B cell (primary cell): ENCODE measurements around the gene ZPBP2. TPM values are rescaled to one million over a fixed set of nuclear protein-coding genes. Genes with fewer than 3 reads are reported as not detected.

Experiments used
- ATAC-seq: fragments of 200-7000 bp; cut with Tn5 transposase; one replicate; pipeline ENCODE4 v1.10.0; 2021; ENCODE audit warnings: low read depth, mild to moderate bottlenecking, moderate number of reproducible peaks, moderate library complexity
- CTCF ChIA-PET: fragments of 350-600 bp; sonication (Branson Sonifier 250); formaldehyde crosslinking; loops from one replicate; lab custom pipeline; 2021; ENCODE audit warnings: antibody characterized with exemption, inconsistent platforms; lab: Charles Lee
- POLR2A ChIA-PET: fragments of 350-600 bp; sonication (Branson Sonifier 250); formaldehyde crosslinking; loops from one replicate; lab custom pipeline; 2021; ENCODE audit warnings: antibody characterized with exemption; lab: Charles Lee
- DNase-seq: peaks from one replicate; pipeline ENCODE4 v3.0.0; 2013
- H2AFZ ChIP-seq: 2 replicates; pipeline ENCODE4 v1.6.1; 2012; ENCODE audit warnings: mild to moderate bottlenecking, low read depth, low read length; ENCODE audit not compliant: insufficient read depth, poor library complexity, severe bottlenecking
- H3K27ac ChIP-seq, 2 donors: 1 replicate in 1 of 2; 2 replicates in 1 of 2; pipeline ENCODE4 v1.5.1; 2012 to 2013; ENCODE audit warnings: low read length in 2 of 2, mild to moderate bottlenecking in 2 of 2, moderate library complexity in 1 of 2
- H3K27me3 ChIP-seq, 4 experiments: fragments of 200-600 bp in 1 of 4; sonication (generic) in 1 of 4; replicated peaks in 1 of 4; 1 replicate in 2 of 4; 2 replicates in 2 of 4; pipeline versions ENCODE4 v1.6.1 to v1.7.0; 2013 to 2016; ENCODE audit warnings: low read length in 3 of 4, mild to moderate bottlenecking in 2 of 4, mixed read lengths in 1 of 4, moderate library complexity in 1 of 4; ENCODE audit not compliant: insufficient read depth in 4 of 4, control insufficient read depth in 3 of 4; ENCODE audit errors: control extremely low read depth in 1 of 4
- H3K36me3 ChIP-seq, 2 experiments: replicated peaks in 1 of 2; 1 replicate in 1 of 2; 2 replicates in 1 of 2; pipeline versions ENCODE4 v1.6.1 to v1.7.1; 2013; ENCODE audit warnings: low read length in 1 of 2; ENCODE audit not compliant: insufficient read depth in 2 of 2, control insufficient read depth in 1 of 2; ENCODE audit errors: control extremely low read depth in 1 of 2, extremely low read depth in 1 of 2
- H3K4me1 ChIP-seq, 2 donors: fragments of 200-600 bp in 1 of 2; sonication (generic) in 1 of 2; 1 replicate in 1 of 2; 2 replicates in 1 of 2; pipeline versions ENCODE4 v1.5.1 to v1.6.1; 2013 to 2017; ENCODE audit warnings: low read length in 2 of 2; ENCODE audit not compliant: control insufficient read depth in 2 of 2, insufficient read depth in 2 of 2
- H3K4me2 ChIP-seq: replicated peaks from 2 replicates; pipeline ENCODE3; 2012; ENCODE audit warnings: mild to moderate bottlenecking, low read depth, low read length; ENCODE audit not compliant: poor library complexity, severe bottlenecking
- H3K4me3 ChIP-seq, 5 experiments: fragments of 200-600 bp in 1 of 5; sonication (generic) in 1 of 5; 1 replicate in 3 of 5; 2 replicates in 2 of 5; pipeline versions ENCODE4 v1.5.1 to v1.7.0; 2011 to 2016; ENCODE audit warnings: low read length in 4 of 5, mild to moderate bottlenecking in 4 of 5, low read depth in 2 of 5, control low read depth in 1 of 5, moderate library complexity in 1 of 5; ENCODE audit not compliant: insufficient read depth in 1 of 5; ENCODE audit errors: control extremely low read depth in 1 of 5, extremely low read depth in 1 of 5
- H3K79me2 ChIP-seq: fragments of 200-600 bp; sonication (generic); one replicate; pipeline ENCODE4 v1.6.0; 2016; ENCODE audit warnings: low read length; ENCODE audit not compliant: control insufficient read depth, insufficient read depth
- H3K9ac ChIP-seq: fragments of 200-600 bp; sonication (generic); 2 replicates; pipeline ENCODE4 v1.6.1; 2017; ENCODE audit warnings: mild to moderate bottlenecking, low read length, moderate library complexity
- H3K9me3 ChIP-seq, 3 donors: one replicate each; pipeline versions ENCODE4 v1.6.1 to v1.7.1; 2013; ENCODE audit warnings: low read length in 2 of 3; ENCODE audit not compliant: control insufficient read depth in 2 of 3, insufficient read depth in 1 of 3; ENCODE audit errors: control extremely low read depth in 1 of 3
- H4K20me1 ChIP-seq: 2 replicates; pipeline ENCODE4 v1.6.0; 2012; ENCODE audit warnings: mild to moderate bottlenecking, low read length; ENCODE audit not compliant: insufficient read depth, control insufficient read depth, poor library complexity, severe bottlenecking
- H3K27ac Mint-ChIP-seq: one replicate; pipeline ENCODE4 v1.8.0; 2021; ENCODE audit warnings: mixed read lengths
- H3K27me3 Mint-ChIP-seq: one replicate; pipeline ENCODE4 v1.8.0; 2021; ENCODE audit warnings: mixed read lengths
- H3K4me1 Mint-ChIP-seq: one replicate; pipeline ENCODE4 v1.8.0; 2021; ENCODE audit warnings: mixed read lengths
- H3K4me3 Mint-ChIP-seq: one replicate; pipeline ENCODE4 v1.8.0; 2021; ENCODE audit warnings: mixed read lengths
- H3K9me3 Mint-ChIP-seq: one replicate; pipeline ENCODE4 v1.8.0; 2022; ENCODE audit warnings: mixed read lengths; ENCODE audit not compliant: insufficient read depth
- EZH2 ChIP-seq: IDR thresholded peaks from 2 replicates; pipeline ENCODE4 v1.6.1; 2012; ENCODE audit warnings: borderline replicate concordance, low read depth, mild to moderate bottlenecking, moderate library complexity, low read length; ENCODE audit not compliant: insufficient read depth, poor library complexity, severe bottlenecking
- WGBS: methylation state at CpG from one replicate; pipeline ENCODE4 v1.1.5; 2013; ENCODE audit warnings: missing lambda C conversion rate; ENCODE audit not compliant: insufficient coverage; 5-methylcytosine and 5-hydroxymethylcytosine counted together
- intact Hi-C: fragments of 100-400 bp; cut with micrococcal nuclease; formaldehyde crosslinking; loops from one replicate; pipeline ENCODE4 v1.10.0; 2022
- polyA plus RNA-seq: library from polyadenylated mRNA; depleted of rRNA; stranded (reverse); fragments of >200 nt; gene quantifications from 2 replicates; pipeline ENCODE4 v1.2.3, GENCODE V29; 2012
- total RNA-seq, 2 donors: library from RNA; stranded (reverse); fragments of 120-200 nt in 1 of 2; gene quantifications; 1 replicate in 1 of 2; 2 replicates in 1 of 2; pipeline versions ENCODE4 v1.2.3 to v1.2.4, GENCODE V29; 2013 to 2022
- TF ChIP-seq, protein P1 (sequence below): fragments of 200-600 bp; IDR thresholded peaks from one replicate; pipeline ENCODE4 v1.8.0; 2022; ENCODE audit warnings: antibody characterized with exemption, mild to moderate bottlenecking

ZPBP2 gene
- total and polyA plus RNA-seq, 2 donors (not counting 1 experiment from before 2014, with no cell fraction given): 1.6 to 1.7 TPM

DNA sequence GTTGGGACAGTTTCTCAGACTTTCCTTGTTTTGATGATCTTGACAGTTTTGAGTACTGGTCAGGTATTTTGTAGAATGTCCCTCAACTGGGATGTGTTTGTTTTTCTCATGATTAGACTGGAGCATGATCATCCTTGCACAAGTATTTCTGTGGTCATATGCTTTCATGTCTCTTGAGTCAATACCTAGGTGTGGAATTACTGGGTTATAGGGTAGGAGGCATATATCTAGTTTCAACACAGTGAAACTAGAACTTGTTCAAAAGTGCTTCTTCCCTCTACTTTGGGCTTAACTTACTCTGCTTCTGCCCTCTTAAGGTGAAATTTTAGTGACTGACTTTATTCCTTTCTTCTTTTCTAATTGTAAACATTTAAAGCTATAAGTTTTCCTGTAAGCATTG lies 34.0 kb upstream of the ZPBP2 start:
- DNase-seq: no peak
- H3K36me3 ChIP-seq: peaks cover 4 to 72% of the 10 kb centered on the region in 2 experiments
- peak overlapping the region; percentile 83 for H3K27ac Mint-ChIP-seq
- H3K4me1 Mint-ChIP-seq: peaks cover 40% of the 10 kb centered on the region
- TF ChIP-seq, protein P1, sequence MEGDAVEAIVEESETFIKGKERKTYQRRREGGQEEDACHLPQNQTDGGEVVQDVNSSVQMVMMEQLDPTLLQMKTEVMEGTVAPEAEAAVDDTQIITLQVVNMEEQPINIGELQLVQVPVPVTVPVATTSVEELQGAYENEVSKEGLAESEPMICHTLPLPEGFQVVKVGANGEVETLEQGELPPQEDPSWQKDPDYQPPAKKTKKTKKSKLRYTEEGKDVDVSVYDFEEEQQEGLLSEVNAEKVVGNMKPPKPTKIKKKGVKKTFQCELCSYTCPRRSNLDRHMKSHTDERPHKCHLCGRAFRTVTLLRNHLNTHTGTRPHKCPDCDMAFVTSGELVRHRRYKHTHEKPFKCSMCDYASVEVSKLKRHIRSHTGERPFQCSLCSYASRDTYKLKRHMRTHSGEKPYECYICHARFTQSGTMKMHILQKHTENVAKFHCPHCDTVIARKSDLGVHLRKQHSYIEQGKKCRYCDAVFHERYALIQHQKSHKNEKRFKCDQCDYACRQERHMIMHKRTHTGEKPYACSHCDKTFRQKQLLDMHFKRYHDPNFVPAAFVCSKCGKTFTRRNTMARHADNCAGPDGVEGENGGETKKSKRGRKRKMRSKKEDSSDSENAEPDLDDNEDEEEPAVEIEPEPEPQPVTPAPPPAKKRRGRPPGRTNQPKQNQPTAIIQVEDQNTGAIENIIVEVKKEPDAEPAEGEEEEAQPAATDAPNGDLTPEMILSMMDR: no peak
- TF ChIP-seq EZH2: no peak
- H4K20me1 ChIP-seq: peaks cover 58% of the 10 kb centered on the region
- intact Hi-C loops: no loop called here
- ChIA-PET POLR2A (no interaction called here), CTCF (interaction anchor here (1.0 to 2.0 kb wide), 7 partner anchors 9 to 211 kb away, joined by 3 to 5 read pairs (median 3); partner anchors contain the start of gene IKZF3)
- H3K4me3 Mint-ChIP-seq: peak overlapping the region; percentile 3
- no peak overlapping the region for H2AFZ ChIP-seq
- H3K4me2 ChIP-seq: no peak overlapping the region
- no peaks in the 10 kb centered on the region for H3K27me3 Mint-ChIP-seq
- no peak overlapping the region for H3K9ac ChIP-seq
- peaks cover 98% of the 10 kb centered on the region for H3K79me2 ChIP-seq
- no peak overlapping the region for H3K4me3 ChIP-seq
- peak overlapping the region; percentile 23 to 77 for H3K27ac ChIP-seq
- H3K27me3 ChIP-seq: no peaks in the 10 kb centered on the region
- H3K4me1 ChIP-seq: peaks cover 8 to 17% of the 10 kb centered on the region in 2 donors
- no peak for ATAC-seq
- H3K9me3 ChIP-seq: peaks cover 3 to 23% (median 6%) of the 10 kb centered on the region in 3 donors
- peaks cover 12% of the 10 kb centered on the region for H3K9me3 Mint-ChIP-seq

DNA sequence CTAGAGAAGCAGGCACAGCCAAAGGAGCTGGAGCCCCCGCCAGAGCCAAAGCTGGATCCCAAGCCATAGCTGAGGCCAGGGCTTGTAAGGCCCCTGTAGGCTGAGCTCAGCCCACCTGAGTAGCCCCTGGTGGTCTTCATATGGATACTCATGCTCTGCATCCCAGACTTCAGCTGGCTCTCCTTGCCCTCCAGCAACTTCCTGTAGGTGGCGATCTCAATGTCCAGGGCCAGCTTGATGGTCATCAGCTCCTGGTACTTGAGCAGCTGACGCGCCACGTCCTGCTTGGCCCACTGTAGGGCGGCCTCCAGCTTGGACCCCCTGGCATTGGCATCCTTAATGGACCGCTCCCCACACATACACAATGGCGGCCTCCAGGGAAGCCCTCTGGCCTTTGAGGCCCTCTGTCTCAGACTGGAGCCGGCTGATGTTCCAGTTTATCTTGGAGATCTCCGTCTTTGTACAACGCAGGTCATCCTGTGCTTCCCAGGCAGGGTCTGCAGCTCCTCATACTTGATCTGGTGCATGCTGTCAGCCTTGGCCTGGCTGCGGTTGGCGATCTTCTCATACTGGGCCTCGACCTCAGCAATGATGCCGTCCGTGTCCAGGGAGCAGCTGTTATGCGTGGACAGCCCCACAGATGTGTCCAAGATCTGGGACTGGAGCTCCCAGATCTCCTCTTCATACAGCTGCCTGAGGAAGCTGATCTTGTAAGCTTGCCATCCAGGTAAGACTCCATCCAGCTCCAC lies 32.8 kb upstream of the ZPBP2 start:
- Histone ChIP-seq H3K36me3 (peaks cover 4 to 75% of the 10 kb centered on the region in 2 experiments), H3K27ac (peak overlapping the region in 1 of 2 donors; percentile 77), H4K20me1 (peaks cover 68% of the 10 kb centered on the region), H3K27me3 (no peaks in the 10 kb centered on the region), H3K9ac (no peak overlapping the region), H3K4me1 (peaks cover 8 to 17% of the 10 kb centered on the region in 2 donors), H3K4me2 (no peak overlapping the region), H2AFZ (no peak overlapping the region), H3K9me3 (peaks cover 3 to 26% (median 6%) of the 10 kb centered on the region in 3 donors), H3K79me2 (peaks cover 98% of the 10 kb centered on the region), H3K4me3 (no peak overlapping the region)
- 98% methylated on average over 17 of the region's 17 CpGs for WGBS
- no peak overlapping the region for H3K4me3 Mint-ChIP-seq
- no peak for TF ChIP-seq EZH2
- TF ChIP-seq, protein P1: no peak
- H3K27me3 Mint-ChIP-seq: no peaks in the 10 kb centered on the region
- H3K27ac Mint-ChIP-seq: peak overlapping the region; percentile 33
- DNase-seq (no peak), ATAC-seq (no peak)
- intact Hi-C loops: no loop called here
- ChIA-PET POLR2A (interaction anchor here (0.5 to 1.1 kb wide), 3 partner anchors 10 to 38 kb away, joined by 3 to 6 read pairs (median 4); no protein-coding TSS in a partner anchor), CTCF (interaction anchor here (0.7 to 2.0 kb wide), 9 partner anchors 13 to 212 kb away, joined by 3 to 5 read pairs (median 3); partner anchors contain the start of gene IKZF3)
- H3K9me3 Mint-ChIP-seq: peaks cover 12% of the 10 kb centered on the region
- peaks cover 43% of the 10 kb centered on the region for H3K4me1 Mint-ChIP-seq
